GM19035 (cell line): ENCODE measurements around the gene SP9.

Experiments
- ATAC-seq: cut with Tn5 transposase; IDR thresholded peaks from one replicate; pipeline ENCODE4 v1.9.1; 2021; ENCODE audit not compliant: unreplicated experiment

The SP9 gene

DNA sequence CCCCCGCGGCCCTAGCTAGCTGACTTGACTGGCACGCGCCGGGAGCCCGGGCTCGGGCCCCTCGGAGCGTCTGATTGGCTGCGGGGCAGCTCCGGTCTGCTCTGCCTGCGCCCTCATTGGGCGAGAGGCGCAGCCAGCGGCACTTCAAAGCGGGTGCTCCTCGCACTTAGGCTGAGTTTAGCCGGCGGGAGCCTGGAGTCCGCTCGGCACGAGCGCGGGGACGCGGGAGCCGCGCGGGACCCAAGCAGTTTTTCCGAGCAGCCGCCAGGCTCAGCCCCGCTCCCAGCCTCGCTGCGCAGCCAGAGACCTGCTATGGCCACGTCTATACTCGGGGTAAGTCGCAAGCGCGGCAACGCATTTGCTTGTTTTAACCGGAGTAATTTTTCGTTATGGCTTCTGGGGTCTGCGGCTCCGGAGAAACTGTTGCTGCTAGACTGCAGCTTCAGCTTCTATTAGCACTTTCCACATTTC is at the start of gene SP9:
Gene SP9 (plus strand): TSS at position 174 of the 471 bp plus-strand sequence. CDS start 139 bp downstream, at position 313.
- ATAC-seq: no peak

DNA sequence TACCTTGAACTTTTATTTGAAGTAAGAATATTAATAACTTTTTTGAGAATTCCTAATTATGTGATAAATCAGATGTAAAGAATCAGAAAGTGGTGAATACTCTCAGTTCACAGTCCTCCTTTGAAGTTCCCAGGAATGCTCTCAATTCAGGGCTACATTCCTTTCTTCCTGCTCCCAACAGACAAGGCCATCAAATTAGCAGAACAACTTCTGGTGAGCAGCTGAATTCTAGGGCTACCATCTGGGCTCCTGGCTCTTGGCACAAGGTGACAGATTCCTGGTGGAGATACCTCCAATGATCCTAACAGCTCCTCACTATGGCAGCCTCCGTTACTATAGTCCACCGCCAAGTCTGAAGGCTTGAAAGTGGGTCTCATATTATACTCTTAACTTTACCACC is 48.6 kb upstream of the SP9 start:
- ATAC-seq: no peak

DNA sequence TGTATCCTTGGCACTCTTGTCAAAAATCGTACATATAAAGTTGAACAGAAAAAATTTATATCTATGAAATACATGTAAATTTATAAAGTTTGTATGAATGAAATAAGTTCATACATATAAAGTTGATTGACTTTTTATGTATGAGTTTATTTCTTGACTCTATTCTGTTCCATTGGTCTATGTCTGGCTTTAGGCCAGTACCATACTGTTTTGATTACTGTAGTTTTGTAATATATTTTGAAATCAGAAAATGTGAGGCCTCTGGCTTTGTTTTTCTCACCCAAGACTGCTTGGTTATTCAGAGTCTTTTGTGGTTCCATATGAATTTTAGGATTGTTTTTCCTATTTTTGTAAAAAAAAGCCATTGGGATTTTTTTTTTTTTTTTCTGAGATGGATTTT is 41.8 kb upstream of the SP9 start:
- no peak for ATAC-seq

DNA sequence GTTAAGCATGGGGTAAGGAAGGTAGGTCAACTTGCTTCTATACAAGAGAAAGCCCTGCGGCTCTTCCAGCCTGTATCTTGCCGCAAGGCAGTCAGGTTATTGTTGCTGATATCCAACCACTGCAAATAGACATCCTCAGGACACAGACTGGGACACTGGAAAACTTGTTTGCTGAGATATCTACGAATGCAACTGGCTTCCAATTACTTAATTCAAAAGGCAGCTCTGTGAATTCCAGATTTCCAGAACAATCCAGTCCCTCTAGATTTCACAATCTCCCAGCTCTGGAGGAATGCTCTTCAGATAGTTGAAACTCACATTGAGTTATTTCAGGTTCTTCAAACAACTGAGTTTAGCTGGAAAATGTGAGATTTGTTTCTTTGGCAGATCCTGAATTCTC is 34.6 kb upstream of the SP9 start:
- no peak for ATAC-seq

DNA sequence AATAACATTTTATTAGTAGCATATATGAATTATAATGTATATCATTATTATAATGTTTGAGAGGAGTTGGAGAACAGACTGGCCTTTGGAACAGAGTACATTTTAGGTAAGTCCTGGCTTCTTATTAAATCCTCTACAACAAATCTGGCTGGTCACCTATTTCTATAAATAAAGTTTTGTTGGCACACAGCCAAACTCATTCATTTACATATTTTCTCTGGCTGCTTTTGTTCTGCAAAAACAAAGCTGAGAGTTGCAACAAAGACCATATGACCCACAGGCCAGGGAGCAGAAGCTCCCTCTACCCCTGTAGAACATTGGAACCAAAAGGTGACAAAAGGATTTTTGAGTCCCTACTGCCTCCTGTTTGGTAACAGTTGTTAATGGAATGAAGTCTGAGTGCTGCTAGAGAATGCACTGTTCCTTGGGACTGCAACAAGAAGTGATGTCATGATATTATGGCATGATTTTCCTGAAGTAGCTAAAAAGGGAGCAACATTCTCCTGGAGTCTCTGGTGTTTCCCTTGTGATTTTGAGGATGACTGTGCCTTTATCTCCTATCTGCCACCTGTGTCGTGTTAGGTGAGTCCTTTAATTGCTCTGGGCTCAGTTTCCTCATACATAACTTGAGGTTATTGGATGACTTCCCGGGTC is 22.0 kb upstream of the SP9 start:
- ATAC-seq: no peak

DNA sequence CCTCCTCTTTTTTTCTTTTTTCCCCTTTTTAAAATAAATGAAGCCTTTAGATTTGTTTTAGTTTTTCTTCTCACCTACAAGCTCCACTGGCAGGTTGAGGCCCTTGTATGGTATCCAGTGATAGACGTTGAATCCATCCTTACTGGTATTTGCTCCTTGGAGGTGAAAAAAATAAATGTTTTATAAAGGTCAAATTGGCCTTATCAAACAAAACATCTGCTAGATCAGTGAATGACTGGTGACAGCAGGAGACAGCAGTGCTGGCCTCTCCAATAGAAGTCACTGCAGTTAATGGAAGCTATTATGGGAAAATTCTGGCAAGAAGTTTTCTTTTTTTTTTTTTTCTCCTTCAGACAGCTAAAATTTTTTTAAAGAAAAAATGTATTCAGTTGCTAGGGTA is 12.6 kb upstream of the SP9 start:
- no peak for ATAC-seq

DNA sequence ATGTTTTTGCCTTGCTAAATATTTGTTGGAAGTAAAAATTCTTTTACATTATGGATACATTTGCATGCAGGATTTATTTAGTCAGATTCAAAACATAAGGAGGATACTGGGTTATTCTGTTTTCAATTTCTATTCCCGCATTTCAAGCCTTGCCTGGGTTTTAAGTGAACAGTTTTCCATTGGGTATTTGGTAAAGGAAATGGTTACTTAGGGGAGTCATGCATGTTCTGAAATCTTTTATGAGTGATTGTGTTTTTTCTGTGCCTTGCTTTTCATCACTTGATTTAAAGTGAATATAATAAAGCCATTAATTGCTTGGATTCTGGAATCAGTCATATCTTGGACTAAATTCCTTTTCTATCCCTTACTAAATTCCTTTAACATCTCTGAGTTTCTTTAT is 12.0 kb upstream of the SP9 start:
- no peak for ATAC-seq

DNA sequence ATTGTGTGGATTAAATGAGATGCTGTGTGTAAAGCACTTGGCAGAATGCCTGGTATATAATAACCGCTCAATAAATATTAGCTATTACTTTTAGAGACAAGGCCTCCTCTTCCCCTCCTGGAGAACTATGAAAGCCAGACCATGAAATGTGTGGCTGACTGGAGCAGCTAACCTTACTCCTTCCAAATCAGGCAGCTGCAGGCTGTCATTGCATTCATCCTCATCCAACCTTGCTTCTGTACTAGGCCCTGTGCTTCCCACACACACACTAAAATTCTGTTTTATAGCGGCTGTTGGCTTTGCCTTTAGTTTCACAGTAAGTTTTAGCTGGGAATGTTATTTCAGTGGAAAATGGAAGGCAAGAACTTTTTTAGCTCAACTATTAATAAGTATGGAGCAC is 10.2 kb upstream of the SP9 start:
- no peak for ATAC-seq

DNA sequence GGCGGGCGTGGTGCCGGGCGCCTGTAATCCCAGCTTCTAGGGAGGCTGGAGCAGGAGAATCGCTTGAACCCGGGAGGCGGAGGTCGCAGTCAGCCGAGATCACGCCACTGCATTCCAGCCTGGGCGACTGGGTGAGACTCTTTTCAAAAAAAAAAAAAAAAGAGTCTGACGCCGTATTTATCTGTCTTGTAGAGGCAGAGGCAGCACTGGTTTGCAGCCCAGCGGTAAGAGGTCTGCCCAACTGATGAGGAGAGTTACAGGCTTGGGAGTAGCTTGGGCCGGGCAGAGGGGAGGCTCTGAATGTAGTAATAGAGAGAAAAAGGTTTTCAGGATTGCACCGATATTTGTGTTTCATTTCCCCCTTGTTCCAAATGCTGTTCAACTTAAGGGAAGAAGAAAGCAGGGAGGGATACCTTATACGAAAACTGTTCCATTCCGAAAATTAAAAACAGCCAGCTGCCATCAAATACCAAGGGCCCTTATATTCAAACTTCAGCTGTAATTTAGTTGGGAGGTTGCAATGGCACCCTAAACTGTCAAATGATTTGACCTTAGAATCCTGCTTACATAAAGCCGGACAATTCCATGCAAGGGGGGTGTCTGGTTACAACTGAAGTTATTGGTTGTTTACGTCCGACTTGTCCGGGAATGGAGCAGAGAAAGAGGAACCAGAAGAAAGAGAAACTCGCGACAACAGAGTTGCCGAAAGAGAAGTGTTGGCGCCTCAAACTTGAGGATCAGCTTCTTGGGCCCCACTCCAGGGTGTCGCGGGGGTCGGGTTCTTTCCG is 9.2 kb upstream of the SP9 start:
- ATAC-seq: no peak

DNA sequence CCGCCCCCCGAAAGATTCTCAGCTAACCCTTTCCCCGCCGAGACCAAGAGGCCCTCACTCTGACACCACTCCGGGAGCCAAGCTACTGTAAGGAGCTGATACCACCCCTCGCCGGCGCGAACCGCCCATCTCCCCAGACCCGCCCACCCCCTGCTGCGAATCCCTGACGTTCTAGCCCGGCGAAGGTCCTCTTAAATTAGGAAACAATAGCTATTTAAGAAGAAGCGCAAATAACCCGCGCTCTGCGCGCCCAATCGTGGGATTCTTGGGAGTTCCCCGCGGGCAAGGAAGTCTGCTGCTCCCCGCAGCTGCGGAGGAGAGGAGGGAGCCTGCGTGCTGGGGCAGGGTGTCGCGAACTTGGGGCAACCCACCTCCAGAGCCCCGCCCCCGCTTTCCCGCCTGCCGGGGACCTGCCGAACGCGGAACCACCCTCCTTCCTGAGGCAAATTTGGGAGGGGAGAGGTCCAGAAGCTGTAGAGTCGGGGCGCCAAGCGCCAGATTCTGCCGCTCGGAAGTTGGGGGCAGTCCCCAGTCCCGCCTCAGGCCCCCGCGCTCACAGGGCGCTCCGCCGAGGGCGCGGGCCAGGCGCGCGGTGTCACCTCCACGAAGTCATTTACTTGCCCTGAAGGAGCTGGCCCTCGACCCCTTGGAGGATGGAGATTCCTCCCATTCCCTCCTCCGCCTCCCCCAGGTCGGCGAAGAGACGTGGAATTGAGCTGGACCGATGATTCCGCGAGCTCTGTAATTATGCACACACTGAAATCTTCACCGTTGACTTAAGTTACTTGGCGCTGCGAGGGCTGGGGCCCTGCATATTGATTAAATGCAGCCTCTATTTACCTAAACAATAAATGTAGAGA is 8.4 kb upstream of the SP9 start:
- no peak for ATAC-seq

DNA sequence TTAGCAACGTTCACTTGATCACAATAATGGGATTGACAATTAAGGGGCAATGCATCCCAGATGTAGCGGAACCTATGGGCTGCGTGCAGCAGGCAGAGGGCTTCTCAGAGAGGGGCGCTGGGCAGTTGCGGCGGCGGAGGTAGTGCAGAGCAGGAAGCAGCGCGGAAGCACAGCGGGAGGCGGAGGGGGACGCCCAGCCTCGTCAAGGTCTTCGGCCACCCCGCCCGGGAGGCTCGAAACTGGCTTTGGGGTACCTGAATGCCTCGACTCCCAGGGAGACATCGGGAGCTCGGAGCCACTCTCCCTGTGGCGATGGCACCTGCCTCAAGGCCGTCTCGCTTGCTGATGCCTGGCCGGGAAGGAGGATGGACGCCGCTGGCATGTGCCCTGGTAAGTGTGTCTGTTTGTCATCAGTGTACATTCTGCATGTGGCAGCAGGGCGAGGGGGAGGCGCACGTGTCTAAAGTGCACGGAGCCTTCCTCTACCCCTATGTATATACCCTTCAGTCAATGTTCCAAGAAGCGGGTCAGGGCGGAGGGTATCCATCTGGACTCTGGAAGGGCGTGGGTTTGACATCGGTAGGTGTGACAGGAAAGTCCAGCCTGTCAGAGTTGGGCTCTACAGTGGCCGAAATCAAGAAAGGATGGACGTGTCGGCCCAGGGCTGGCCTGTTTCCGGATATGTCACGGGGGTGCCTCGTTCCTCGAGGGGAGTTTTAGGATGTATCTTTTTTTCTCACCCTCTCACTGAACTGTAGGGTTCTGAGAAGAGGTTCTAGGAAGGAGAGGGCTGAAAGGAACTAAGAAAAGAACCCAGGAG is 7.5 kb upstream of the SP9 start:
- ATAC-seq: no peak

DNA sequence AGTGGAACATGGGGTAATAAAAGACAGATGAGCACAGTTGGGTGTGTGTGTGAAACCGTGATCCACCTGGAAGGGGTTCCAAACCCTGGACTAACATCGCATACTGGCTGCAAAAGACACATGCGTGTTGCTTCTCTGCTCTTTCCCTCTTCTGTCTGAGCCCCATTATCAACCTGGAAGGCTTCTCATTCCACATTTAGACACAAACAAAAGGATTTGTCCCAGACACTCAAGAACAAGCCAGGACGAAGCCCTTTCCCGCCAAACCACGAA is 7.0 kb upstream of the SP9 start:
- no peak for ATAC-seq

DNA sequence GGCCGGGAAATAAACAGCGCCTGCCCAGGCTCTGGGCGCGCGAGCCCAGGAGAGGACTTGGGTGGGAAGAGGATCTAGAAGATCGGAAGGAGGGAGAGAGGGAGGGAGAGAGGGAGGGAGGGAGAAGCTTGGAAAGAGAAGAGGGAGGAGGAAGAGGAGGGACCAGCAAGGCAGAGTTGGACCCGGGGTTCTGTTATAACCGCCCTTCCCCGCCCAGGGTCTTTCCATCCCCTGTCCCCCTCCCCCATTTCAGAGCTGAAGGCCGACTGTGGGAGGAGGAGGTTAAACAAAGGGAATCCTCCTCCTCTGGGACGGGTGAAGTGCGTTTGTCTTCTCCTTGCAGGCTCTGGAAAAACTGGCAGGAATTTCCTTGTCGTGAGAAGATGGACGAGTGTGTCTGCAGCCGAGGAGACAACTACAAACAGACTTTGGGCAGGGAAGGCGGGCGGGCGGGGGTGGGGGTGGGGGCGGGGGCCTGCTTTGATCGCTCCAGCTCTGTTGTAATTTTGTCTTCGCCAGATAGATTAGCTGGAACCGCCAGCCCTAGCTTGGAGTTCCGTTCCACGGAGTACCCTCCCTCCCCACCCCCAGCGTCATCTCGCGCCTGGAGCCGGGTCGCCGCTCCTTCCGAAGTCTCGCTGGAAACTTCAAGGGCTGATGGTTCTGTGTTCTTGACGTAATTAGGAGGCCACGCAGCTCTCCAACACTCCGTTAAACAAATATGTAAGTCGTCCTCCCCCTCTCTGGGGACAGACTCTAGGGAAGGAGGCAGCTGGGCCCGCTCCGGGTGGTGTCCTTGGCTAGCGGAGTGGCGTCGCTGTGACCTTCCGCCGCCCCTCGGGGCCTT is 6.4 kb upstream of the SP9 start:
- ATAC-seq: no peak

DNA sequence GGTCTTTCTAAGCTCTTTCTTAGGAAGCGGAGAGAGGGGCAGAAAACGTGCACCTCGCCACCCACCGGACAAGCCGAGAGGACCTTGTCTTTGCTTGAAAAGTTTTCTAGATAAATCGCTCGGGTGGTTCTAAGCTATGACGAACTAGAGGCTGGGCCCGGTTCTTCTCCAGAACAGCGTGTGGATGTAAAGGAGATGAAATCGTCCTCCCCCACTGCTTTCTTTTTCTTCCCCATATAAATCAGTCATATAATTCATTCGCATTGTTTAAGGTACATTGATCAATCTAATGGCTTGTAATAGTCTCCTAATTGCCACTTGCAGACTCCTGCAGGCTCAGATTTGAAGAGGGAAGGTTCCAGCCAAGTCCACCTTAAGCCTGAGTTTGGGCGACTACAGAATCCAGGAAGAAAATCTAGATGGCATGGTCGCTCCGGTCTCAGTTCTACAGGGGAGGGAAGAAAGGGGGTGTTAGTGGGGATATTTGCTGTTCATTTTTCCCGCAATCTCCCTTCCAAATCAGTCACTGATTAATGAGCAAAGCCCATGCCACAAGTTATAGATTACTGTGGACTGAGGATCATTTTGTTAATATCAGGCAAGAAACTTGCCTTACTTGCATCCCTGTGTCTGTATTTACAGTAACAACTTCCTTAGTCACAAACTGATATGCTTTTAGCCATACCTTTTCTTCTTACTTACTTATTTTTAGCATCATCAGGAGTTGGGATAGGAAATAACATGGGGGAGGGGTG is 5.6 kb upstream of the SP9 start:
- ATAC-seq: no peak

DNA sequence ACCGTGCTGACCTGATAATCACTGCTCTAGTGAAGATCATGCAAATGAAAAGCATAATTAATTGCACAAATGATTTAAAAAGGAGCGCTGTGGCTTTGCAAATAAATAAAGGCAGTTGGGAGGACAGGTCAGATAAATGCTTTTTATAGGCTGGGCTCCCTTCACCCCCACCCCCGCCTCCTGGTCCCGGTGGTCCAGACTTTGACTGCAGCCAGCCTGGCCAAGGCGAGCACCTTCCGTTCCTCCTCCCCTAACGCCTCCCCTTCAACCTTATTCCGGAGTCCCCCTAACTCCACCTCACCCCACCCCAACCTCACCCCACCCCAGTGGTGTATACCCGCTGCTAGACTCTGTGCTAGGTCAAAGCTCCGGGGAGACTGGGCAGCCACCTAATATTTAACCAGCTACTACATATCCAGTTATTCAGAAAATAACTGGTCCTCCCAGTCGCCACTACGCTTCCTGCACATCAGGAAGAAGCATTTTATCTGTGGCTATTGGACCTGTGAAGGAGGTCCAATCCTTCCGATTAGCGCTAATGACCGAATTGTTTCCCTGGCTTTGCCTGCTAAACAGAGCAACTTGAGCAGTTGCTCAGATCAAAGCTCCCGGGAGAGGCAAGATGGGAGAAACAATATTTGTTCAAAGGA is 3.7 kb upstream of the SP9 start:
- ATAC-seq: no peak

DNA sequence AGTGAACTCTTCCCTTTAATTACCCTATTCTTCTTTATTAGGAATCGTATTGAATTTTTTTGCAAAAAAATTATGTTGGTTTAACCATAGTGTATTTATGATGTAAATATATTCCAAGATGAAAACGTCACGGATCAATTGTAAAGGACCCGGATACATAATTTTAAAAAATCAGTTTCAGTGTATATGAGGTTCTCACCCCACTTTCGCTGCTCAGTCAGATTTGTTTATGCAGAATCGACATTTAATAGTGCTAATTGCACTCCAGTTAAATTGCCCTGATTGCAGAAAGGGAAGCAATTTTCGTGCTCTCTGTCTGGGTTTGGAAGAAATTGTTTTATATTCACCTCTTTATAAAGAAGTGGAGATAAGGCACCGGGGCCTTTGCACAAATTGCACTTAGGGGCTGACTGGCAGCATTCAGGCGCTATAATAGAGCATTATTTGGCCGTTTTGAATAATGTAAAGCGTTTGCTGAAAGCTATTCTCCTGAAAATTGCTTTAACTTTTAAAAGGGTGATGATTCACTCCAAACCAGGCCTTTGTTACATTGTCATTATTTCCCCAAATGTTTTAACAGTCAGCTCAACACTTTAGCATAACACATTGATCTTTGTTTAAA is 3.0 kb upstream of the SP9 start:
- no peak for ATAC-seq

DNA sequence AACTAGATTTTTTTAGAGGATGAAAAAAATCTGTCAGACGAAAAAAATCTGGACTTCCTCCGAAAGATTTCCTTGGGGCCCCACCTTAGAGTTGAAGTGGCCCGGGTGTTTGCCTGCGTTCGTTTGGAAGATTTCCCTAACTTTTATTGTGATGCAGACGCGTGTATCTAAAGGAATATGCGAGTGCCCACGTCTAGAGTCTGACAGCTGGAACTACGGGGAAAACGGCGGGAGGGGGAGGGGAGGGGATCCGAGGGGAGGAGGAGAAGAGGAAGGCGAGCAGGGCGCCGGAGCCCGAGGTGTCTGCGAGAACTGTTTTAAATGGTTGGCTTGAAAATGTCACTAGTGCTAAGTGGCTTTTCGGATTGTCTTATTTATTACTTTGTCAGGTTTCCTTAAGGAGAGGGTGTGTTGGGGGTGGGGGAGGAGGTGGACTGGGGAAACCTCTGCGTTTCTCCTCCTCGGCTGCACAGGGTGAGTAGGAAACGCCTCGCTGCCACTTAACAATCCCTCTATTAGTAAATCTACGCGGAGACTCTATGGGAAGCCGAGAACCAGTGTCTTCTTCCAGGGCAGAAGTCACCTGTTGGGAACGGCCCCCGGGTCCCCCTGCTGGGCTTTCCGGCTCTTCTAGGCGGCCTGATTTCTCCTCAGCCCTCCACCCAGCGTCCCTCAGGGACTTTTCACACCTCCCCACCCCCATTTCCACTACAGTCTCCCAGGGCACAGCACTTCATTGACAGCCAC is 2.4 kb upstream of the SP9 start:
- no peak for ATAC-seq

DNA sequence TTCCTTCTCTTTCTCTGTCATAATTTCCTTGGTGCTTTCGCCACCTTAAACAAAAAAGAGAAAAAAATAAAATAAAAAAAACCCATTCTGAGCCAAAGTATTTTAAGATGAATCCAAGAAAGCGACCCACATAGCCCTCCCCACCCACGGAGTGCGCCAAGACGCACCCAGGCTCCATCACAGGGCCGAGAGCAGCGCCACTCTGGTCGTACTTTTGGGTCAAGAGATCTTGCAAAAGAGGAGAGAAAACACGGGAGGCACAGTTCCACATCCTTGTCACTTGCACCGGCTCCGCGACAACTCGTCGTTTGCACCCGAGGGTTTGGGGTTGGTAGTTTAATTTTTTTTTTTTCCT is 1.8 kb upstream of the SP9 start:
- ATAC-seq: no peak
